Trophoblast cell (in vitro differentiated cells and primary cell): ENCODE measurements around the gene MYCN.

Experiments used
- DNase-seq, 2 donors: peaks; one replicate each; pipeline ENCODE4 v3.0.0-alpha.2; 2016
- H2AFZ ChIP-seq: 2 replicates; pipeline ENCODE4 v1.6.1; 2013; ENCODE audit warnings: low read length, moderate library complexity, mild to moderate bottlenecking; ENCODE audit not compliant: insufficient read depth, poor library complexity
- H2AK5ac ChIP-seq: 2 replicates; pipeline ENCODE4 v1.6.1; 2013; ENCODE audit warnings: mild to moderate bottlenecking, low read length
- H2BK120ac ChIP-seq: 2 replicates; pipeline ENCODE4 v1.6.1; 2013; ENCODE audit warnings: low read length, mild to moderate bottlenecking, moderate library complexity; ENCODE audit not compliant: insufficient read depth, poor library complexity
- H2BK12ac ChIP-seq: 2 replicates; pipeline ENCODE4 v1.6.1; 2013; ENCODE audit warnings: mild to moderate bottlenecking, low read length, moderate library complexity
- H2BK5ac ChIP-seq: 2 replicates; pipeline ENCODE4 v1.6.1; 2013; ENCODE audit warnings: low read length, low read depth, moderate library complexity, mild to moderate bottlenecking; ENCODE audit not compliant: poor library complexity
- H3K14ac ChIP-seq: 2 replicates; pipeline ENCODE4 v1.6.1; 2013; ENCODE audit warnings: mild to moderate bottlenecking, low read length
- H3K18ac ChIP-seq: 2 replicates; pipeline ENCODE4 v1.6.1; 2013; ENCODE audit warnings: mild to moderate bottlenecking, low read length
- H3K23ac ChIP-seq: 2 replicates; pipeline ENCODE4 v1.6.1; 2013; ENCODE audit warnings: low read length
- H3K27ac ChIP-seq: 2 replicates; pipeline ENCODE4 v1.5.1; 2013; ENCODE audit warnings: low read depth, mild to moderate bottlenecking, inconsistent platforms, low read length, moderate library complexity
- H3K27me3 ChIP-seq: 2 replicates; pipeline ENCODE4 v1.6.1; 2013; ENCODE audit warnings: inconsistent platforms, mild to moderate bottlenecking, low read length, moderate library complexity; ENCODE audit not compliant: insufficient read depth
- H3K36me3 ChIP-seq, 2 experiments: 1 replicate in 1 of 2; 2 replicates in 1 of 2; pipeline ENCODE4 v1.6.1; 2013; ENCODE audit warnings: low read length in 2 of 2, mild to moderate bottlenecking in 2 of 2, moderate library complexity in 1 of 2; ENCODE audit not compliant: insufficient read depth in 2 of 2, control insufficient read depth in 1 of 2
- H3K4ac ChIP-seq: 2 replicates; pipeline ENCODE4 v1.6.1; 2013; ENCODE audit warnings: low read depth, mild to moderate bottlenecking, low read length, moderate library complexity
- H3K4me1 ChIP-seq, 2 experiments: 1 replicate in 1 of 2; 2 replicates in 1 of 2; pipeline ENCODE4 v1.6.1; 2013; ENCODE audit warnings: low read length in 2 of 2, mild to moderate bottlenecking in 2 of 2, moderate library complexity in 1 of 2; ENCODE audit not compliant: insufficient read depth in 2 of 2, control insufficient read depth in 1 of 2
- H3K4me2 ChIP-seq: 2 replicates; pipeline ENCODE4 v1.6.1; 2013; ENCODE audit warnings: inconsistent platforms, mild to moderate bottlenecking, low read length, moderate library complexity
- H3K4me3 ChIP-seq: 2 replicates; pipeline ENCODE4 v1.5.1; 2013; ENCODE audit warnings: mild to moderate bottlenecking, low read depth, low read length, inconsistent platforms
- H3K79me1 ChIP-seq: one replicate; pipeline ENCODE4 v1.6.1; 2013; ENCODE audit warnings: low read length
- H3K79me2 ChIP-seq: 2 replicates; pipeline ENCODE4 v1.6.1; 2013; ENCODE audit warnings: low read length, mild to moderate bottlenecking; ENCODE audit not compliant: control insufficient read depth, insufficient read depth, poor library complexity
- H3K9ac ChIP-seq: 2 replicates; pipeline ENCODE4 v1.6.1; 2013; ENCODE audit warnings: mild to moderate bottlenecking, low read length
- H3K9me3 ChIP-seq: 2 replicates; pipeline ENCODE4 v1.6.1; 2013; ENCODE audit warnings: low read depth, mild to moderate bottlenecking, control low read depth, inconsistent platforms, low read length; ENCODE audit not compliant: insufficient read depth
- H4K12ac ChIP-seq: 2 replicates; pipeline ENCODE4 v1.6.1; 2013; ENCODE audit warnings: low read depth, mild to moderate bottlenecking, low read length, moderate library complexity
- H4K8ac ChIP-seq: 2 replicates; pipeline ENCODE4 v1.6.1; 2013; ENCODE audit warnings: low read depth, mild to moderate bottlenecking, low read length, moderate library complexity
- H4K91ac ChIP-seq: one replicate; pipeline ENCODE4 v1.6.1; 2013; ENCODE audit warnings: low read depth, mild to moderate bottlenecking, low read length, moderate library complexity
- WGBS: extraction: QIAGEN DNeasy Blood & Tissue Kit; methylation state at CpG from one replicate; pipeline ENCODE4 v1.1.7; 2013; ENCODE audit warnings: missing lambda C conversion rate; ENCODE audit not compliant: insufficient read length, insufficient coverage; ENCODE audit errors: extremely low coverage; 5-methylcytosine and 5-hydroxymethylcytosine counted together

MYCN gene

DNA sequence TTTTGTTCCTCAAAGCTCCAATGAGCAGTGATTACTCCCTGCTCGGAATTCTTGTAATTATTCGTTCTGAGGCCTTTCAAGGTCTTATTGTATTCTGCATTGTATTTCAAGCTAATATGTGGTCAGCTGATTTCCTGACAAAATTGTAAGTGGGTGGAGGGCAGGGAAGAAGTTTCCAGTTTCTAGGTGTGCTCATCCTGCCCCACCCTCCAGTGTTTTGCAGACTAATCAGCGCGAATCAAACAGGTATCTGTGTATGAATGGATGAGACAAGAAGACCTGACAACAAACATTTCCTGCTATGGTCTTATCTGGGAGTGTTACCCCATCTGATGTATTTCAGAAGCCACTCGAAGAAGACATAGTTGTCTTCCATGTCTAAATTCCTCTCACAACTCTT lies 35.3 kb downstream of the MYCN start:
- no peak overlapping the region for H3K4me3 ChIP-seq
- H2BK12ac ChIP-seq, result no peak overlapping the region
- no peaks in the 10 kb centered on the region for H3K9me3 ChIP-seq
- no peaks in the 10 kb centered on the region for H3K79me1 ChIP-seq
- H2BK5ac ChIP-seq, result no peak overlapping the region
- no CpG with 5 or more reads among the region's 5 CpGs for WGBS
- H4K91ac ChIP-seq, result no peak overlapping the region
- H3K4me1 ChIP-seq, result peaks cover 2 to 3% of the 10 kb centered on the region in 2 experiments
- no peaks in the 10 kb centered on the region for H3K36me3 ChIP-seq
- H3K14ac ChIP-seq, result no peak overlapping the region
- H3K79me2 ChIP-seq, result no peaks in the 10 kb centered on the region
- no peak overlapping the region for H3K9ac ChIP-seq
- no peak overlapping the region for H3K4ac ChIP-seq
- H3K4me2 ChIP-seq, result no peak overlapping the region
- H4K8ac ChIP-seq, result no peak overlapping the region
- no peak overlapping the region for H2AFZ ChIP-seq
- no peak overlapping the region for H3K27ac ChIP-seq
- H2BK120ac ChIP-seq, result peak overlapping the region; percentile 17
- no peak overlapping the region for H2AK5ac ChIP-seq
- no peak overlapping the region for H3K18ac ChIP-seq
- H3K23ac ChIP-seq, result no peak overlapping the region
- H3K27me3 ChIP-seq, result no peaks in the 10 kb centered on the region
- no peak for DNase-seq
- no peak overlapping the region for H4K12ac ChIP-seq

GRCh38 chr2:15976354-15976753 lies 36.0 kb downstream of the MYCN start:
- Histone ChIP-seq H3K9me3 (no peaks in the 10 kb centered on the region), H4K91ac (no peak overlapping the region), H3K14ac (no peak overlapping the region), H3K27ac (no peak overlapping the region), H2BK5ac (no peak overlapping the region), H3K36me3 (no peaks in the 10 kb centered on the region), H3K4me2 (no peak overlapping the region), H4K8ac (no peak overlapping the region), H4K12ac (no peak overlapping the region), H3K9ac (no peak overlapping the region), H3K4me1 (peaks cover 2 to 3% of the 10 kb centered on the region in 2 experiments), H3K4ac (no peak overlapping the region), H3K27me3 (no peaks in the 10 kb centered on the region), H3K23ac (no peak overlapping the region), H3K4me3 (no peak overlapping the region), H2AFZ (no peak overlapping the region), H3K79me1 (no peaks in the 10 kb centered on the region), H2BK120ac (no peak overlapping the region), H2AK5ac (no peak overlapping the region), H3K18ac (no peak overlapping the region), H3K79me2 (no peaks in the 10 kb centered on the region), H2BK12ac (no peak overlapping the region)
- no CpG with 5 or more reads among the region's 7 CpGs for WGBS
- peak; percentile 58 to 80 for DNase-seq

- no peak overlapping the region for H2BK5ac ChIP-seq
- H3K18ac ChIP-seq, result no peak overlapping the region
- H4K91ac ChIP-seq, result no peak overlapping the region
- H2BK120ac ChIP-seq, result no peak overlapping the region
- no peak overlapping the region for H2AK5ac ChIP-seq
- no CpG with 5 or more reads among the region's 9 CpGs for whole genome bisulfite sequencing
- no peaks in the 10 kb centered on the region for H3K9me3 ChIP-seq
- H3K4me2 ChIP-seq, result no peak overlapping the region
- H3K4ac ChIP-seq, result no peak overlapping the region
- no peak overlapping the region for H3K9ac ChIP-seq
- no peak overlapping the region for H4K12ac ChIP-seq
- no peaks in the 10 kb centered on the region for H3K79me2 ChIP-seq
- no peaks in the 10 kb centered on the region for H3K79me1 ChIP-seq
- no peak overlapping the region for H3K4me3 ChIP-seq
- no peak overlapping the region for H3K27ac ChIP-seq
- no peak overlapping the region for H3K23ac ChIP-seq
- peaks cover 9% of the 10 kb centered on the region in 2 experiments for H3K4me1 ChIP-seq
- H4K8ac ChIP-seq, result no peak overlapping the region
- no peaks in the 10 kb centered on the region for H3K27me3 ChIP-seq
- H3K36me3 ChIP-seq, result no peaks in the 10 kb centered on the region
- no peak overlapping the region for H2AFZ ChIP-seq
- no peak overlapping the region for H2BK12ac ChIP-seq
- DNase-seq, result no peak
- H3K14ac ChIP-seq, result no peak overlapping the region
Observed at GRCh38 chr2:15979051-15979758, 38.9 kb downstream of the MYCN start.

DNA sequence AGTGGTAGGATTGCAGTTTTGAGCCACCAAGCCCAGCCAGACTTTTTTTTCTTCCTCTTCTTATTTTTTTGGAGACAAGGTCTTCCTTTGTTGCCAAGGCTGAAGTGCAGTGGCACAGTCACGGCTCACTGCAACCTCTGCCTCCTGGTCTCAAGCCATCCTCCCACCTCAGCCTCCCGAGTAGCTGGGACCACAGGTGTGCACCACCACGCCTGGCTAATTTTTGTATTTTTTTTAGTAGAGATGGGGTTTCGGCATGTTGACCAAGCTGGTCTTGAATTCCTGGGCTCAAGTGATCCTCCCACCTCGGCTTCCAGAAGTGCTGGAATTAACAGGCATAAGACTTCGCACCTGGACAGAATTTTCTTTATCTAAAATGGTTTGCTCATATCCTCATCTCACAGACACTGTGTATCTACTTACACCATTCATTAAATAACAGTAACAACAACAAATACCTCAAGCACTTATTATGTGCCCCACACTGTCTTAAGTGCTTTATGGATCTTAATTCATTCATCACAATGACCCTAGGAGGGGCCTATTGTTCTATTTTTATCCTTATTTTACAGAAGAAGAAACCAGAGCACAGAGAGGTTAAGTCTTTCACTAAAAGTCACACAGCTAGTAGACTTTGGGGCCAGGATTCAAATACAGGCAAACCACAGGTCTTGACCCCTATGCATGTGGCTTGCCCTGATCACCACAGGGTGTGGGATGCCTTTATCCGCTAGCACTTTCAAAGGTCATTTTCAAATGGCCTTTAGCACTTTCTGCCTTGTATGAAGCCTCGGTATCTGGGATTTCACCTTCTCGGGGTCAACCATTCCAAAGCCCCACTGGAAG lies 39.6 kb downstream of the MYCN start:
- no peak overlapping the region for H3K4ac ChIP-seq
- H3K4me1 ChIP-seq, result peaks cover 9% of the 10 kb centered on the region in 2 experiments
- no peaks in the 10 kb centered on the region for H3K79me2 ChIP-seq
- H3K23ac ChIP-seq, result no peak overlapping the region
- no peak overlapping the region for H3K9ac ChIP-seq
- H3K4me2 ChIP-seq, result no peak overlapping the region
- no peak overlapping the region for H2AK5ac ChIP-seq
- H4K91ac ChIP-seq, result no peak overlapping the region
- H3K4me3 ChIP-seq, result no peak overlapping the region
- no peak overlapping the region for H4K8ac ChIP-seq
- H3K14ac ChIP-seq, result no peak overlapping the region
- H2BK12ac ChIP-seq, result no peak overlapping the region
- H3K27ac ChIP-seq, result no peak overlapping the region
- no peaks in the 10 kb centered on the region for H3K27me3 ChIP-seq
- H3K36me3 ChIP-seq, result no peaks in the 10 kb centered on the region
- H3K79me1 ChIP-seq, result no peaks in the 10 kb centered on the region
- WGBS, result no CpG with 5 or more reads among the region's 9 CpGs
- DNase-seq, result peak in 1 of 2 donors; percentile 41
- H2BK5ac ChIP-seq, result no peak overlapping the region
- H3K9me3 ChIP-seq, result no peaks in the 10 kb centered on the region
- no peak overlapping the region for H2BK120ac ChIP-seq
- H4K12ac ChIP-seq, result no peak overlapping the region
- H2AFZ ChIP-seq, result no peak overlapping the region
- no peak overlapping the region for H3K18ac ChIP-seq
